TTC549 (cell line): ENCODE data around the gene UBE2B.
"Not testable (repeated sequence)": the region's sequence is repeated elsewhere in the genome, so short reads cannot be mapped to it uniquely, and the experiment has no call there.

Experiments
- FAIRE-seq: peaks from 2 replicates; lab custom pipeline; 2012; peaks lifted over from hg19 to GRCh38; lab: Jason Lieb, UNC

The UBE2B gene

DNA sequence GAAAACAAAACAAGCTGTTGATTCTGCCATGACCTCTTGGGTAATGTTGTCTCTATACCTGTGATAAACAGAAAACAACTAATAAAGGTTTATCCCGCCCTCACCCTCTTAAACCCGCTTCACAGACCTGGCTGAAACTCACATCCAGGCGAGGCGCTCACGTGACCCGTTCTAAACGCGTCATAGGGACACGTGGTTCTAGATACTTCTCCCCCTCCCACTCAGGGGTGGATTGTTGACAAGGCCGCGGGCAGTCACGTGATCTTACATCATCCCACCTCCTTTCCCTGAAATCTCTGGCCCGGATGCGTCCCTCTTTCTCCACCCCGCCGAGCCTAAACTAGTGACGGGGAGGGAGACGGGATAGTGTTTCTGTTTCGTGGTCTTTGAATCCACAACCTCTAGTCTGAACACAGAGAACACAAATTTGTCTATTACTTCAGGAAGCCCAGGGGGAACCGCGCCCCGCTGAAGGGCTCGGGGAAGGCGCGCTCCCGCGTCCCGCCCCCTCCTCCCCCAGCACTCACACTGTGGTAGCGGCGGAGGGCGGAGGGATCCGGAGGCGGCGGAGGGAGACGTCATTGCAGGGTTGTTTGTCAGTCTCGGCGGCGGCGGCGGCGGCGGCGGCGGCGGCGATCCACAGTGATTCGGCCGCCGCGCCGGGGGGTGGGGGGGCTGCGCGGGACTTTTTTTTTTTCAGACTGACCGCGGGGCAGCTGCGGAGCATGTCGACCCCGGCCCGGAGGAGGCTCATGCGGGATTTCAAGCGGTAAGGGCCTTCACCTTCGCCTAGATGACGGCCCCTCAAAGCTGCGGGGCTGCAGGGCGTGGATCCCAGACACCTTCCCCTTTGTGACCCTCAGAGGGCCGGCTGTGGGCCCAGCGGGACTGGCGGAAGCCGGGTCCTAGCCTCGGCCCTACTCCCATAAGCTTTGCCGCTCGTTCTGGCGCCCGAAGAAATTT is at the start of gene UBE2B:
UBE2B (plus strand) TSS at position 699 of the 963 bp plus-strand sequence; CDS start at position 726, 27 bp downstream.
- peak; percentile 88 for FAIRE-seq

- no peak for FAIRE-seq
These were observed 44.0 kb upstream of the UBE2B start for GRCh38 chr5:134327327-134327726.

DNA sequence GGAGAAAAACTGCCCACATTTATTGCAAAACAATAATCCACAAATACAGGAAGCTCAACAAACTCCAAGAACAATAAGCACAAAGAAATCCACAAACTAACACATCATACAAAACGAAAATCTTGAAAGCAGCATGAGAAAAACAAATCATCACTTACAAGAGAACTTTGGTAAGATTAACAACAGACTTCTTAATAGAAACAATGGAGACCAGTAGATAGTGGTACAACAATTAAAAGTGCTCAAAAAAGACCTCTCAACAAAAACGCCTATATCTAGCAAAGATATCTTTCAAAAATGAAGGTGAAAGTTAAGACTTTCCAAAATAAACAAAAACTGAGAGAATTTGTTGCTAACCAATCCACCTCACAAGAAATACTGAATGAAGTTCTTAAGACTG is 42.8 kb upstream of the UBE2B start:
- no peak for FAIRE-seq

DNA sequence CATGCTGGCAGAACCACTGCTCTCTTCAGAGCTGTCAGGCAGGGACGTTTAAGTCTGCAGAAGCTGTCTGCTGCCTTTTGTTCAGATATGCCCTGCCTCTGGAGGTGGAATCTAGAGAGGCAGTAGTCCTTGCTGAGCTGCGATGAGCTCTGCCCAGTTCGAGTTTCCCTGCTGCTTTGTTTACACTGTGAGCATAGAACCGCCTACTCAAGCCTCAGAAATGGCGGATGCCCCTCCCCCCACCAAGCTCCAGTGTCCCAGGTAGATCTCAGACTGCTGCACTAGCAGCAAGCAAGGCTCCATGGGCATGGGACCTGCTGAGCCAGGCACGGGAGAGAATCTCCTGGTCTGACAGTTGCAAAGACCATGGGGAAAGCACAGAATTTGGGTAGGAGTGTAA is 34.5 kb upstream of the UBE2B start:
- not testable (repeated sequence) for FAIRE-seq

GRCh38 chr5:134343500-134343899 is 27.9 kb upstream of the UBE2B start:
- not testable (repeated sequence) for FAIRE-seq

GRCh38 chr5:134345476-134345875 is 25.9 kb upstream of the UBE2B start:
- FAIRE-seq, result not testable (repeated sequence)

- FAIRE-seq, result no peak
These were observed 25.4 kb upstream of the UBE2B start for GRCh38 chr5:134345996-134346395.

DNA sequence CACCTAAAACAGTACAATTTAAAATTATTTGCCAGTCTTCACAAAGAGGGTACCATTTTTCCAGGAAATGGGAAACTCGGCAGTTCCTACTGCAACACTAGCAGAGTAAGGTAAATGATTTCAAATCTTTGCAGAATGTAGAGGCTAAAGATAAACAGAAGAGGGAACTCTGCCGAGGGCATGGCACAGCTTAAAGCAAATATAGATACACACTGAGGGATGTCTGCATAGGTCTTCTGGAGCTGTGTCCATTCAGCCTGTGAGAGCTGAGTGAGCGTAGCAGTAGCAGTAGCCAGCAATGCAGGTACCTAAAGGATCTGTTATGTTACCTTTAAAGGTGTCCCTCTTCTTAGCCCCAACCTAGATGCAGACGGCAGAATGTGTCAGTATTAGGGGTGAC is 21.9 kb upstream of the UBE2B start:
- no peak for FAIRE-seq

GRCh38 chr5:134355681-134356080 is 15.7 kb upstream of the UBE2B start:
- no peak for FAIRE-seq

DNA sequence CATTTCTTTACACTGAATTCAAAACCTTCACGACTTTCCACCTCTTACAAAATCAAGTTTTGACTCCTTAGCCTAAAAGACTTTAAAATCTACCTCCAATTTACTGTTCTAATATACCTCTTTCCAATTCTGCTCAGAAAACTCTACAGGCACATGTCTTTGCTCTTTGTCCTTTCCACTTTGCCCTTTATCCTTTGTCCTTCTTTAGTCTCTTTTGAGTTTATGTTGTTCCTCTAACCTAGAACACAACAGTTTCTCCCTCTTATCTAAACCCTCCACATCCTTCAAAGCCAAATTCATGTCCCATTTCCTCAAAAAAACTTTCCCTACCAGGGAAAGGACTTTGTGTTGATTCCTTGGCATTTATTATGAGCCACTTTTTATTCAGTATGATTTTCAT is 5.8 kb upstream of the UBE2B start:
- FAIRE-seq, result no peak

GRCh38 chr5:134370311-134370870 is 978 bp upstream of the UBE2B start:
- no peak for FAIRE-seq

GRCh38 chr5:134371834-134372340 is 518 bp downstream of the UBE2B start:
- FAIRE-seq, result no peak

- FAIRE-seq, result not testable (repeated sequence)
These were observed 2.3 kb downstream of the UBE2B start for GRCh38 chr5:134373633-134374032.

GRCh38 chr5:134374232-134374631 is 2.9 kb downstream of the UBE2B start:
- FAIRE-seq, result no peak

DNA sequence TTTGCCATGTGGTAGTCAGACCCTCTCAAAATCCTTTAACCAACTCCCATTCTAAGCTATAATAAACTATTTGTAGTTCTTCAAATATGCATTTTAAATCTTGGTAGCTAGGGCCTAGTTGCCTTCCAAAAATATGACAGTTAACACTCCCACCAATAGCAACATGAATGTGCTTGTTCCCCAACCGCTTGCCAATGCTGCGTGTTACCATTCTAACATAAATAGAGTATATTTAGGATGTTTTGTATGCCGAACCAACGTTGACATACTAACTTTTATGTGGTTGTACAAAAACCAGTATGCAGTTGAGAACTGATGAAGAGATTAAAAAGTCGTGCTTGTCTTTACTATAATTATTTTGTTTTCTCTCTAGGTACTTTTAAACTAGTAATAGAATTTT is 9.0 kb downstream of the UBE2B start:
- no peak for FAIRE-seq

DNA sequence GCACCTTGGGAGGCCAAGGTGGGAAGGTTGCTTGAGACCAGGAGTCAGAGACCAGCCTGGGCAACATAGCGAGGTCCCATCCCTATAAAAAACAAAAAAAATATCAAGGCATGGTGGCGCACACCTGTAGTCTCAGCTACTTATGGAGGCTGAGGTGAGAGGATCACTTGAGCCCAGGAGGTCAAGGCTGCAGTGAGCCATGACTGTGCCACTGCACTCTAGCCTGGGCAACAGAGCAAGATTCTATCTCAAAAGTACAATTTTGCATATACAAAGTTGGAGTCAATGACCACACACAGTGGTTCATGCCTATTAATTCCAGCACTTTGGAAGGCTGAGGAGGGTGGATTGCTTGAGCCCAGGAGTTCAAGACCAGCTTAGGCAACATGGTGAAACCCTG is 10.8 kb downstream of the UBE2B start:
- not testable (repeated sequence) for FAIRE-seq

- no peak for FAIRE-seq
These were observed 12.8 kb downstream of the UBE2B start for GRCh38 chr5:134383980-134384697.

DNA sequence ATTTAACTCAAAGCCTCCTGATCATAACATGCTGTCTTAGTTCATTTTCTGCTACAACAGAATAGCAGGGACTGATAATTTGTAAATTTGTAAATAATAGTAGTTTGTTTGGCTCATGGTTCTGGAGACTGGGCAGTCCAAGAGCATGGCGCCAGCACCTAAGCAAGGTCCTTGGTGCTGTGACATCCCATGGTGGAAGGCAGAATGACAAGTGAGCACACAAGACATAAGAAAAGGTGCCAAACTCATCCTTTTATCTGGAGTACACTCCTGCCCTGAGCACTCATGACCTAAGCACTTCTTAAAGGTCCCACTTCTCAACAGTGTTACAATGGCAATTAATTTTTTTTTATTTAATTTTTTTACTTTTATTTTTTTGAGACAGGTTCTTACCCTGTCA is 16.1 kb downstream of the UBE2B start:
- no peak for FAIRE-seq

GRCh38 chr5:134392301-134392700 is 20.9 kb downstream of the UBE2B start:
- no peak for FAIRE-seq

DNA sequence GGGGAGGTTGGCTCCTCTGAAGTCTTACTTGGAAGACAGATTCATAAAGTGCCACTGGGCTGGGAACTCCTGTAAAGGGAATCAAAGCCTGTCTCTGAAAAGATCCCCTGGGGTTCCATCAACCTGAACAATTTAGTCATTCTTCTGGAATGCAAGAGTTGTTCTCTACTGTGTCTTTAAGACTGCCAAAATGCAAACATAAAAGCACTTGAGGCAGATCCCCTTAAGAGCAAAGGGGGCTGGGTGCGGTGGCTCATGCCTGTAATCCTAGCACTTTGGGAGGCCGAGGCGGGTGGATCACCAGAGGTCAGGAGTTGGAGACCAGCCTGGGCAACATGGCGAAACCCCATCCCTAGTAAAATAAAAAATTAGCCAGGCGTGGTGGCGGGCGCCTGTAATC is 23.6 kb downstream of the UBE2B start:
- no peak for FAIRE-seq

DNA sequence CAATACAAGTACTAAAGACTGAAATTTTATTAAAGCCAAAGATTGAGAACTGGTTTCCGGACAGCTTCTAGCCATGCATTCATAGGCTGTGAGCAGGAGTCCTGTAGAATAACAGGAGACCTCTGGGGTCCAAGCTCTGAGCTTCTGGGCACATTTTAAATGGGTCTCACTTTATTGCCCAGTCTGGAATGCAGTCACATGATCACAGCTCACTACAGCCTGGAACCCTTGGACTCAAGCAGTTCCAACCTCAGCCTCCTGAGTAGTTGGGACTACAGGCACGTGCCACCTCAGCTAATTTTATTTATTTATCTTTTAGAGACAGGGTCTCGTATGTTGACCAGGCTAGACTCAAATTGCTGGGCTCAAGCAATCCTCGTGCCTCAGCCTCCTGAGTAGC is 24.9 kb downstream of the UBE2B start:
- FAIRE-seq, result no peak

DNA sequence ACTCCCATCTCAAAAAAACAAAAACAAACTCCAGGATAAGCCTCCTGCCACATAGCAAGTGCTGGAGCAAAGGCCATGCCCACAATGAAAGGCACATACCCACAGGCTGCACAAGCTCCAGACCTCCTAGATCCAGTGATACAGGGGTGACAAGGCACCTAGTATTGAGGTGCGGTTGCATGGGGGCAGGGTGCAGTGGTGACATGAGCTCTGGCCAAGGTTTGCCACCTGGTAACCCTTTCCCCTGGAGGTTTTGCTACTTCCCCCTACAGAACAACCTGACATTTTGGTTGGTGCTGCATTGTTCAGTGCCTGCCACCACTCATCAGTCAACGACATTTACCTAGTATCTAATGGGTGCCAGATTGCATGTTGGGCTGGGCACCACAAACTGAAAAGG is 25.8 kb downstream of the UBE2B start:
- FAIRE-seq, result no peak
